ENCODE measurements around the gene GAGE12D.
"Not testable (repeated sequence)": the region's sequence is repeated elsewhere in the genome, so short reads cannot be mapped to it uniquely, and the experiment has no call there.

Gene GAGE12D

GRCh38 chrX:49541433-49541832, at the start of gene GAGE12D:
Gene GAGE12D, plus strand, starts transcription at chrX:49541733. Its CDS starts 1,155 bp downstream, at chrX:49542888.
- DNase-seq = not testable (repeated sequence)

- DNase-seq = not testable (repeated sequence)
Measured at GRCh38 chrX:49531877-49532276, 9.7 kb upstream of the GAGE12D start, which contains the start of gene GAGE12C. Gene GAGE12C, plus strand, starts transcription at chrX:49532177. Its CDS starts 1,155 bp downstream, at chrX:49533332.

GRCh38 chrX:49550989-49551388, 9.5 kb downstream of the GAGE12D start, which contains the start of gene GAGE12E:
Gene GAGE12E, plus strand, starts transcription at chrX:49551289. Its CDS starts 1,155 bp downstream, at chrX:49552444.
- not testable (repeated sequence) for DNase-seq

- not testable (repeated sequence) for DNase-seq
Measured at GRCh38 chrX:49560542-49560941, 19.0 kb downstream of the GAGE12D start, which contains the start of gene GAGE12F. Gene GAGE12F, plus strand, starts transcription at chrX:49560842. Its CDS starts 1,155 bp downstream, at chrX:49561997.

GRCh38 chrX:49568728-49569127, 27.2 kb downstream of the GAGE12D start:
- DNase-seq = not testable (repeated sequence)

- DNase-seq = not testable (repeated sequence)
Measured at GRCh38 chrX:49569152-49569551, 27.6 kb downstream of the GAGE12D start.

GRCh38 chrX:49570100-49570499, 28.6 kb downstream of the GAGE12D start, which contains the start of gene GAGE12G:
Gene GAGE12G, plus strand, starts transcription at chrX:49570400. Its CDS starts 1,155 bp downstream, at chrX:49571555.
- not testable (repeated sequence) for DNase-seq

- DNase-seq = not testable (repeated sequence)
Measured at GRCh38 chrX:49579649-49580048, 38.1 kb downstream of the GAGE12D start, which contains the start of gene GAGE12H. Gene GAGE12H, plus strand, starts transcription at chrX:49579949. Its CDS starts 1,155 bp downstream, at chrX:49581104.

GRCh38 chrX:49589196-49589595, 47.7 kb downstream of the GAGE12D start, which contains the start of gene GAGE2A:
Gene GAGE2A, plus strand, starts transcription at chrX:49589496. Its CDS starts 1,155 bp downstream, at chrX:49590651.
- not testable (repeated sequence) for DNase-seq

GRCh38 chrX:49589769-49590478, 48.4 kb downstream of the GAGE12D start:
- not testable (repeated sequence) for DNase-seq

- DNase-seq = not testable (repeated sequence)
Measured at GRCh38 chrX:49590488-49590887, 49.0 kb downstream of the GAGE12D start.
